Activated CD8-positive, alpha-beta T cell treated with anti-CD3 and anti-CD28 coated beads for 36 hours (primary cell): ENCODE results near the gene VIPR2. TPM values are rescaled to one million over a fixed set of nuclear protein-coding genes. Genes with fewer than 3 reads are reported as not detected.
"Not testable (repeated sequence)": the region's sequence is repeated elsewhere in the genome, so short reads cannot be mapped to it uniquely, and the experiment has no call there.

Source experiments
- ATAC-seq: fragments of 200-7000 bp; cut with Tn5 transposase; one replicate; pipeline ENCODE4 v1.10.0; 2021; ENCODE audit warnings: mild to moderate bottlenecking, moderate library complexity
- CTCF ChIA-PET: fragments of 350-600 bp; sonication (Branson Sonifier 250); formaldehyde crosslinking; loops from one replicate; lab custom pipeline; 2021; ENCODE audit warnings: antibody characterized with exemption; lab: Charles Lee
- POLR2A ChIA-PET: fragments of 350-600 bp; sonication (Branson Sonifier 250); formaldehyde crosslinking; loops from one replicate; lab custom pipeline; 2021; ENCODE audit warnings: antibody characterized with exemption; lab: Charles Lee
- DNase-seq: peaks from one replicate; pipeline ENCODE4 v3.0.0-alpha.2; 2020
- H3K27ac Mint-ChIP-seq: one replicate; pipeline ENCODE4 v1.8.0; 2021; ENCODE audit warnings: mild to moderate bottlenecking, mixed read lengths
- H3K27me3 Mint-ChIP-seq: one replicate; pipeline ENCODE4 v1.8.0; 2021; ENCODE audit warnings: mixed read lengths
- H3K36me3 Mint-ChIP-seq: one replicate; pipeline ENCODE4 v1.8.0; 2021; ENCODE audit warnings: low read depth, mixed read lengths
- H3K4me1 Mint-ChIP-seq: one replicate; pipeline ENCODE4 v1.8.0; 2021; ENCODE audit warnings: low read depth, mixed read lengths
- H3K4me3 Mint-ChIP-seq: one replicate; pipeline ENCODE4 v1.8.0; 2021; ENCODE audit warnings: mild to moderate bottlenecking, moderate library complexity, mixed read lengths
- H3K9me3 Mint-ChIP-seq: one replicate; pipeline ENCODE4 v1.8.0; 2021; ENCODE audit warnings: mixed read lengths
- intact Hi-C: fragments of 100-400 bp; cut with micrococcal nuclease; formaldehyde crosslinking; loops from one replicate; pipeline ENCODE4 v1.10.0; 2022
- total RNA-seq, 2 experiments: library from RNA; stranded (reverse); gene quantifications; one replicate each; pipeline ENCODE4 v1.2.3, GENCODE V29; 2021
- TF ChIP-seq, protein P1 (sequence below): fragments of 200-600 bp; IDR thresholded peaks from one replicate; pipeline ENCODE4 v1.8.0; 2022; ENCODE audit warnings: antibody characterized with exemption, mild to moderate bottlenecking

The VIPR2 gene
- total RNA-seq, 2 experiments from 2014 or later: 0.09 TPM; not detected in 1

DNA sequence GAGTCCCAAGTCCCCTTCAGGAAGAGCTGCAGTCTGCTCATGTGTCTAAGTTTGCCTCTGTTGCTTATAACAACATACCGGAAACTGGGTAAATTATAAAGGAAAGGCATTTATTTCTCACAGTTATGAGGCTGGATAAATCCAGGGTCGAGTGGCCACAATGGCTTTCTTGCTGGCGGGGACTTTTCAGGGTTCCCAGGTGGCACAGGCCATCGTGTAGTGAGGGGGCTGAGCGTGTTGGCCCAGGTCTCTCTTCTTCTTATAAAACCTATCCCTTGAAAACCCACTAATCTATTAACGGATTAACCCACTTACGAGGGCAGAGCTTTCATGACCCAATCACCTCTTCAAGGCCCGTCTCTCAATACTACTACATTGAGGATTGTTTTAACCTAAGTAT is 8.7 kb downstream of the VIPR2 start:
- TF ChIP-seq, protein P1, sequence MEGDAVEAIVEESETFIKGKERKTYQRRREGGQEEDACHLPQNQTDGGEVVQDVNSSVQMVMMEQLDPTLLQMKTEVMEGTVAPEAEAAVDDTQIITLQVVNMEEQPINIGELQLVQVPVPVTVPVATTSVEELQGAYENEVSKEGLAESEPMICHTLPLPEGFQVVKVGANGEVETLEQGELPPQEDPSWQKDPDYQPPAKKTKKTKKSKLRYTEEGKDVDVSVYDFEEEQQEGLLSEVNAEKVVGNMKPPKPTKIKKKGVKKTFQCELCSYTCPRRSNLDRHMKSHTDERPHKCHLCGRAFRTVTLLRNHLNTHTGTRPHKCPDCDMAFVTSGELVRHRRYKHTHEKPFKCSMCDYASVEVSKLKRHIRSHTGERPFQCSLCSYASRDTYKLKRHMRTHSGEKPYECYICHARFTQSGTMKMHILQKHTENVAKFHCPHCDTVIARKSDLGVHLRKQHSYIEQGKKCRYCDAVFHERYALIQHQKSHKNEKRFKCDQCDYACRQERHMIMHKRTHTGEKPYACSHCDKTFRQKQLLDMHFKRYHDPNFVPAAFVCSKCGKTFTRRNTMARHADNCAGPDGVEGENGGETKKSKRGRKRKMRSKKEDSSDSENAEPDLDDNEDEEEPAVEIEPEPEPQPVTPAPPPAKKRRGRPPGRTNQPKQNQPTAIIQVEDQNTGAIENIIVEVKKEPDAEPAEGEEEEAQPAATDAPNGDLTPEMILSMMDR: no peak
- H3K36me3 Mint-ChIP-seq: no peaks in the 10 kb centered on the region
- ChIA-PET POLR2A (no interaction called here), CTCF (interaction anchor here (1.5 kb wide), 1 partner anchor 159 kb away, joined by 5 read pairs; no protein-coding TSS in a partner anchor)
- no peak overlapping the region for H3K27ac Mint-ChIP-seq
- peaks cover 5% of the 10 kb centered on the region for H3K27me3 Mint-ChIP-seq
- no peaks in the 10 kb centered on the region for H3K9me3 Mint-ChIP-seq
- H3K4me1 Mint-ChIP-seq: no peaks in the 10 kb centered on the region
- no peak for ATAC-seq
- intact Hi-C loops: no loop called here
- DNase-seq: no peak
- H3K4me3 Mint-ChIP-seq: no peak overlapping the region

DNA sequence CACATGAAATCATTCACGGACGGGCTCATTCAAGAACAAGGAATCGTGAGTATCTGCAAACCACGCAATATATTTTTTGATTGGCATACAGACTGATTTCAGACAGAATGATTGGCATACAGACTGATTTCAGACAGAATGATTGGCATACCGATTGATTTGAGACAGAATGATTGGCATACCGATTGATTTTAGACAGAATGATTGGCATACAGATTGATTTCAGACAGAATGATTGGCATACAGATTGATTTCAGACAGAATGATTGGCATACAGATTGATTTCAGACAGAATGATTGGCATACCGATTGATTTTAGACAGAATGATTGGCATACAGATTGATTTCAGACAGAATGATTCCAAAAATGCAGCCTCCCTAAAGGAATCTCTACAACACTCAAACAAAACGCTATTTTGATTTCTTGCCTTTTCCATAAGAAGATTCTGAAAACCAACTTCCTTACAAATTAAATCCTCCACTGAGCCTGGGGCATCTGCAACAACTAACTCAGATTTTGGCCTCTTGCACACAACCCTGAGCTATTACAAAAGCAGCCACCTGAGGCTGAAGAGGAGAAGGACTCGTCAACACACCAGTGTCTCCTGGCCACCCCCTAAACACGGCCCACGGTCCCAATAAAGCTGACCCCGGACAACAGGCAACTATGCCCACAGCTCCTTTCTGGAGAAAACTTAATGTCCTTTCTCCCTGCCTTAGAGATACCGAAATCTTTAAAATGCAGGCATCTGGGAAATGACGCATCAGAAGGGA is 11.8 kb downstream of the VIPR2 start:
- H3K27ac Mint-ChIP-seq, H3K4me1 Mint-ChIP-seq, POLR2A ChIA-PET, CTCF ChIA-PET, intact Hi-C loops, DNase-seq, H3K4me3 Mint-ChIP-seq, H3K27me3 Mint-ChIP-seq, H3K36me3 Mint-ChIP-seq, H3K9me3 Mint-ChIP-seq, ATAC-seq: not testable (repeated sequence)

DNA sequence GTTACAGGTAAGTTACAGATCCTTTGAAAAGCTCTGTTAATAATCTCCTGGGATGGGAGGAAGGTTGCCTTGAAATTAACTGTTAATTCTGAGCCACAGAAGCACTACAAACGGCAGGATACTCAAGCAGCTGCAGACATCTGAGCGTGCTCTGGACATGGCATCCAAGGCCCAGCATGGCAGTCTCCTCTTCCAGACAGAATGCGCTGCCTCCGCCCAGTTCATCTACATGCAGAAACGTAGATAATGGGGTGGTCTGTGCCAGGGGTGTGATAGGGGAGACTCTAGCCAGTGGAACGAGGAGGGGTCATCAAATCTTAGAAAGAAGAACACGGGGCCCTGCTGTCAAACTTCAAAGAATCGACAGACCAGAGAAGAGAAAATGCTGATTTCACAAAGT is 13.8 kb downstream of the VIPR2 start:
- H3K36me3 Mint-ChIP-seq: no peaks in the 10 kb centered on the region
- intact Hi-C loops: no loop called here
- no peak for DNase-seq
- H3K4me3 Mint-ChIP-seq: no peak overlapping the region
- ATAC-seq: no peak
- POLR2A ChIA-PET: no interaction called here
- H3K4me1 Mint-ChIP-seq: no peaks in the 10 kb centered on the region
- TF ChIP-seq, protein P1: no peak
- peaks cover 5% of the 10 kb centered on the region for H3K27me3 Mint-ChIP-seq
- CTCF ChIA-PET: no interaction called here
- H3K27ac Mint-ChIP-seq: no peak overlapping the region
- H3K9me3 Mint-ChIP-seq: no peaks in the 10 kb centered on the region

DNA sequence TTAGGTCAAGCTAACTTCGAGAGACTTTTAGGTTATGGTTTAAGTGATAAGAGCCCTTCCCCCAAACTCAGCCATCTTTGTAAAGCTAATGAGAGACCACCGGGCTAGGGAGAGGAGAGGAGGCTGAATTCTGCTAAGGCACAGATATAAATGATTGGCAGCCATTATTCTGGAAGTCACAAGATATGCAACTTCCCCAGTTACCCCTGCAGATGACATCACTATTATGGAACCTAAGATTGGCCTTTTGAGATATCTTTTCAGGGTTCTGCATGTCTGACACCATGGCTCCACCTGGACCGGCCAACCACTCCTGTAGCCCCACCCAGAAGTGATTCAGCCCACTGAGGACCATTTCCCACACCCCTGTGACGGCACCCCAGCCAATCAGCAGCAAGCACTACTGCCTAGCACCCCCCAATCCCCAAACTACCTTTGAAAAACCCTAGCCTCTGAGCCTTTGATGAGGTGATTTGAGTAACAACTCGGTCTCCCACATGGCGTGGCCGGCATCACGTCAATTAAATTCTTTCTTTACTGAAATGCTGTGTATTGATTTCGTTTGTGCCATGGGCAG is 14.4 kb downstream of the VIPR2 start:
- peaks cover 5% of the 10 kb centered on the region for H3K27me3 Mint-ChIP-seq
- intact Hi-C loops: no loop called here
- CTCF ChIA-PET: no interaction called here
- H3K4me3 Mint-ChIP-seq: no peak overlapping the region
- ATAC-seq (no peak), DNase-seq (no peak)
- H3K36me3 Mint-ChIP-seq: no peaks in the 10 kb centered on the region
- POLR2A ChIA-PET: no interaction called here
- H3K9me3 Mint-ChIP-seq: no peaks in the 10 kb centered on the region
- TF ChIP-seq, protein P1: no peak
- H3K4me1 Mint-ChIP-seq: no peaks in the 10 kb centered on the region
- H3K27ac Mint-ChIP-seq: no peak overlapping the region

DNA sequence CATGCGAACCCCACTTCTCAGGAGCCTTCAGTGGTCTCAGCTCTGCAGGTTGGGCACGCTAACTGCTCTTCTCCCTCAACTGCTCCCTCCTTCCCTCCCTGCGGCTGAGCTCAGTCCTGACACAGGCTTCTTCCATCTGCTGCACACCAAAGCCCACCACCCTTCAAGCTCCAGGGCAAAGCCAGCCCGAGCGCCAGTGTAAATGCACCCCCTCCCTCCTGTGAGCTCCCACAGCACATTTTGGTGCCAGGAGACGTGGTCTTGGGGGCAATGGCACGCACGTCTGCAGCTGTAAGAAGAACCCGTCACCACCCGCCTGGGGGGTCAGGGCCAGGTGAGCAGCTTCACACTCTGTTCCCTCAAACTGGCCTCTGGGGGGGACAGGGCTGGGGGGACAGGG is 15.9 kb downstream of the VIPR2 start:
- no peak for ATAC-seq

More for the DNA sequence above, 15.9 kb downstream of the VIPR2 start:
- H3K27me3 Mint-ChIP-seq: peaks cover 5% of the 10 kb centered on the region
- H3K4me1 Mint-ChIP-seq: no peaks in the 10 kb centered on the region
- DNase-seq: no peak
- intact Hi-C loops: no loop called here
- CTCF ChIA-PET: no interaction called here
- H3K36me3 Mint-ChIP-seq: no peaks in the 10 kb centered on the region
- POLR2A ChIA-PET: no interaction called here
- TF ChIP-seq, protein P1: no peak
- no peak overlapping the region for H3K4me3 Mint-ChIP-seq
- no peak overlapping the region for H3K27ac Mint-ChIP-seq
- no peaks in the 10 kb centered on the region for H3K9me3 Mint-ChIP-seq
